Adrenal gland (tissue), 12 donors: Measurements from ENCODE around the gene SERPINB8. TPM values are rescaled to one million over a fixed set of nuclear protein-coding genes. Genes with fewer than 3 reads are reported as not detected.
"Not testable (repeated sequence)": the region's sequence is repeated elsewhere in the genome, so short reads cannot be mapped to it uniquely, and the experiment has no call there.

Source experiments
- DNase-seq, 7 donors: peaks; one replicate each; pipeline ENCODE4 v3.0.0-alpha.2; 2019 to 2020
- H3K27ac ChIP-seq, 5 donors: fragments of 200-600 bp; sonication (generic) in 4 of 5; 1 replicate in 3 of 5; 2 replicates in 2 of 5; pipeline versions ENCODE4 v1.5.1 to v1.8.0; 2016 to 2020; ENCODE audit warnings: mild to moderate bottlenecking in 1 of 5
- H3K27me3 ChIP-seq: fragments of 200-600 bp; 2 replicates; pipeline ENCODE4 v1.8.0; 2021
- H3K36me3 ChIP-seq, 2 donors: fragments of 200-600 bp; replicated peaks in 1 of 2; 1 replicate in 1 of 2; 2 replicates in 1 of 2; pipeline versions ENCODE4 v1.5.1 to v1.8.0; 2018 to 2022
- H3K4me1 ChIP-seq, 2 donors: fragments of 200-600 bp; replicated peaks in 1 of 2; 1 replicate in 1 of 2; 2 replicates in 1 of 2; pipeline versions ENCODE4 v1.5.1 to v1.8.0; 2018 to 2021
- H3K4me3 ChIP-seq, 4 donors: fragments of 200-600 bp; sonication (generic) in 3 of 4; one replicate each; pipeline ENCODE4 v1.5.1; 2016 to 2018
- H3K9me3 ChIP-seq, 3 donors: fragments of 200-600 bp; sonication (generic) in 1 of 3; replicated peaks in 1 of 3; 1 replicate in 2 of 3; 2 replicates in 1 of 3; pipeline versions ENCODE4 v1.5.1 to v1.8.0; 2016 to 2021
- CTCF ChIP-seq, 6 experiments: fragments of 450-650 bp in 4 of 6; fragments of 200-600 bp in 2 of 6; sonication (generic) in 1 of 6; IDR thresholded peaks; 1 replicate in 5 of 6; 2 replicates in 1 of 6; pipeline versions ENCODE4 v1.5.1 to v1.8.0; 2016 to 2021; ENCODE audit warnings: antibody characterized with exemption in 6 of 6, mild to moderate bottlenecking in 2 of 6, moderate library complexity in 1 of 6
- POLR2A ChIP-seq, 2 donors: fragments of 450-650 bp; IDR thresholded peaks; one replicate each; pipeline ENCODE4 v1.6.1; 2017; ENCODE audit warnings: antibody characterized with exemption in 2 of 2, mild to moderate bottlenecking in 2 of 2, moderate library complexity in 1 of 2
- WGBS, 4 donors: extraction: QIAGEN DNeasy Blood & Tissue Kit in 2 of 4; methylation state at CpG; one replicate each; pipeline versions ENCODE4 v1.1.5 to v1.1.7; 2013 to 2017; 5-methylcytosine and 5-hydroxymethylcytosine counted together
- intact Hi-C, 2 donors: fragments of 100-400 bp; cut with DNase I; formaldehyde crosslinking; loops; one replicate each; pipeline versions ENCODE4 v1.14.1 to v1.15.0; 2022 to 2023
- polyA plus RNA-seq, 3 donors: library from polyadenylated mRNA; stranded (reverse); fragments of 200-250 nt in 2 of 3; fragments of 350-450 nt in 1 of 3; fragmentation: Illumina TruSeq in 1 of 3; extraction: RNeasy Lipid Tissue Mini Kit (QIAGEN cat#74804) in 1 of 3; gene quantifications; one replicate each; pipeline ENCODE4 v1.2.3, GENCODE V29; 2013 to 2014
- total RNA-seq, 9 donors: library from RNA; depleted of rRNA in 4 of 9; stranded (reverse); fragments of >200 nt in 4 of 9; fragments of 120-200 nt in 1 of 9; fragmentation: NEBNext Ultra II Directional in 1 of 9; extraction: Animal tissue kit (Norgen Biotek cat#: 25700) in 1 of 9; gene quantifications; one replicate each; pipeline versions ENCODE4 v1.1.0 to v1.2.4, GENCODE V29; 2013 to 2023
- donor health status: healthy with polysubstance abuse.
- donor health status: Bipolar disorder and iron deficiency.
- donor health status: DM: yes; HTN: yes; CAD: no.
- donor health status: DM: no; HTN: no; CAD: no.
- donor health status: DM: no; HTN: no; CAD: no.
- donor health status: DM: yes; HTN: yes; CAD: no.

The SERPINB8 gene
- total and polyA plus RNA-seq, 12 donors = 3.7 to 31.6 (median 10.7) TPM

DNA sequence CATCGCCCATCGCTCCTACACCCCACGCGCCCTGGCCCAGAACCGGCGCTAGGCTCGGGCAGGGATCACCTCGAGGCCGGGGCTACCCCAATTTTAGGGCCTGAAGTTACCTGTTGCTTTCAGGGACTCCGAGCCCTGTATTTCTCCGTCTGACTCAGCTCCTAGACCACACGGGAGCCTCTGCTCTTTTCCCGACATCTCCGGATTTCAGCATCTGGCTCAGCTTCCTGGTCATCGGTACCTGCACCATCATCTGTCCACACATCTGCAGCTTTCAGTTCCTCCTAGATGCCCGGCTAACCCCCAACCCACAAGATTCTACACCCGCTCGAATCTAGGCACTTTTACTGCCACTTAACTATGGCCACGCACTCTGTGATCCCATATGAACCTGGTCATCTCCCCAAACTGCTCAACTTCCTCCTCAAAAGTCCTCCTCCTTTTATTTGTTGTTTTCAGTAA, 32.9 kb upstream of the SERPINB8 start:
- H3K4me1 ChIP-seq = peaks cover 5 to 12% of the 10 kb centered on the region in 2 donors
- H3K27me3 ChIP-seq = peaks cover 22% of the 10 kb centered on the region
- intact Hi-C loops = no loop called here
- no peaks in the 10 kb centered on the region for H3K36me3 ChIP-seq
- no peaks in the 10 kb centered on the region for H3K9me3 ChIP-seq
- no peak overlapping the region for H3K27ac ChIP-seq
- H3K4me3 ChIP-seq = peak overlapping the region in 1 of 4 donors; percentile 46
- TF ChIP-seq POLR2A (IDR thresholded peaks at IDR 0.05) (no peak), CTCF (IDR thresholded peaks at IDR 0.05) (no peak)
- 29 to 55% (median 35%) methylated on average over 11 to 19 of the region's 19 CpGs for WGBS, 4 donors
- DNase-seq = no peak

DNA sequence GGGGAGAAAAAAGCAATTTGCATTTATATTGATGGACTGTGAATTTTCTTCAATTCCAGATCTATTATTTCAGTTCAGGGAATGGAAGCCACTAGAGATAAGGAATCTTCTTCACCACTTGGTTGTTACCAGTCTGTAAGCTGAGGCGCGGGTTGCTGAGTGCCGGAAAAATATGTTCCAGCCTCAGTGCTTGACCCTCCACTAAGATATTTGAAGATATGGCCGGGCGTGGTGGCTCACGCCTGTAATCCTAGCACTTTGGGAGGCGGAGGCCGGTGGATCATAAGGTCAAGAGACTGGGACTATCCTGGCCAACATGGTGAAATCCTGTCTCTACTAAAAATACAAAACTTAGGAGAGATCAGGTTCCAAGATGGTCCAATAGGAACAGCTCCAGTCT, 29.9 kb upstream of the SERPINB8 start:
- no peaks in the 10 kb centered on the region for H3K36me3 ChIP-seq
- H3K27me3 ChIP-seq = peaks cover 22% of the 10 kb centered on the region
- intact Hi-C loops = loop anchor here in 1 of 2 donors (10.0 kb wide), 1 partner anchor 415 kb away; no protein-coding TSS in a partner anchor
- H3K4me1 ChIP-seq = peaks cover 5 to 12% of the 10 kb centered on the region in 2 donors
- TF ChIP-seq POLR2A (IDR thresholded peaks at IDR 0.05) = no peak
- TF ChIP-seq CTCF (IDR thresholded peaks at IDR 0.05) = no peak
- 91 to 96% (median 93%) methylated on average over 8 of the region's 8 CpGs for WGBS, 4 donors
- no peak overlapping the region for H3K27ac ChIP-seq
- DNase-seq = no peak
- H3K9me3 ChIP-seq = no peaks in the 10 kb centered on the region
- no peak overlapping the region for H3K4me3 ChIP-seq

- intact Hi-C loops = loop anchor here in 1 of 2 donors (10.0 kb wide), 1 partner anchor 416 kb away; no protein-coding TSS in a partner anchor
- H3K4me3 ChIP-seq, DNase-seq, H3K9me3 ChIP-seq, H3K36me3 ChIP-seq, H3K27ac ChIP-seq: not testable (repeated sequence)
- peaks cover 5 to 12% of the 10 kb centered on the region in 2 donors for H3K4me1 ChIP-seq
- 79 to 84% (median 80%) methylated on average over 17 of the region's 17 CpGs; no CpG with 5 or more reads in 1 of the 4 donors for WGBS, 4 donors
- peaks cover 26% of the 10 kb centered on the region for H3K27me3 ChIP-seq
Observed at GRCh38 chr18:63940543-63941050, 29.3 kb upstream of the SERPINB8 start.

DNA sequence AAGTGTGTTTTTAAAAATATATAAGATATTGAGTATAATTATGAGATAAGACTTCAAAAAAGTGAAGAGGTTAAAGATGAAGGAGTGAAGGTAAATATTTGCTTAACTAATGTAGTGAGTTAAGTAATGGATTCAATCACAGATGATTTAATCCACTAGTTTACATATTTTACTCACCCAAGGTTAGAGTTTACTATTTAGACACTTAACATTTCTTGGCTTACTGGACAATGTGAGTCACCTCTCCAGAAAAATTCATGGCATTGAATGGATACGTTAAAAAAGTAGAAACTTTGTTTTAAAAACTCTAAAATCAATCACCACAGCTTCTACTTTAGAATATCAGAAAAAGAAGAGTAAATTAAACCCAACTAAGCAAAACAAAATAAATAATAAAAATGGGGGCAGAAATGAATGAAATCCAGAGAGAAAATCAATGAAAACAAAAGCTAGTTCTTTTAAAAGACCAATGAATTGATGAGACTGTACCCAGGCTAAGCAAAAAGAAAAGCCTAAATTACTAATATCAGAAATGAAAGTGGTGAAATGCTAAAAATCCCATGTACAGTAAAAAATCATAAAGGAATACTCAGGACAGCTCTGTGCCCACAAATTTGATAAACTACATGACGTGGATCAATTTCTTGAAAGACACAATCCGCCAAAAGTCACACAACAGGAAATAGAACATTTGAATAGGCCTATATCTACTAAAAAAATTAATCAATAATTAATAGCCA, 22.7 kb upstream of the SERPINB8 start:
- intact Hi-C loops = loop anchor here in 1 of 2 donors (10.0 kb wide), 1 partner anchor 422 kb away; no protein-coding TSS in a partner anchor
- peaks cover 26% of the 10 kb centered on the region for H3K27me3 ChIP-seq
- TF ChIP-seq POLR2A (IDR thresholded peaks at IDR 0.05) = no peak
- no peak for TF ChIP-seq CTCF (IDR thresholded peaks at IDR 0.05)
- H3K4me3 ChIP-seq = no peak overlapping the region
- peaks cover 0 to 3% of the 10 kb centered on the region in 2 donors for H3K4me1 ChIP-seq
- WGBS, 4 donors = 66 to 82% (median 75%) methylated on average over 3 of the region's 3 CpGs
- no peaks in the 10 kb centered on the region for H3K9me3 ChIP-seq
- no peak for DNase-seq
- no peak overlapping the region for H3K27ac ChIP-seq
- no peaks in the 10 kb centered on the region for H3K36me3 ChIP-seq
